Cortex of kidney (tissue), 1 donor: ENCODE data around the gene SNORC.
"Not testable (repeated sequence)": the region's sequence is repeated elsewhere in the genome, so short reads cannot be mapped to it uniquely, and the experiment has no call there.

Experiments used
- DNase-seq: peaks from one replicate; lab custom pipeline; 2025; lab: John Stamatoyannopoulos, UW

Gene SNORC

DNA sequence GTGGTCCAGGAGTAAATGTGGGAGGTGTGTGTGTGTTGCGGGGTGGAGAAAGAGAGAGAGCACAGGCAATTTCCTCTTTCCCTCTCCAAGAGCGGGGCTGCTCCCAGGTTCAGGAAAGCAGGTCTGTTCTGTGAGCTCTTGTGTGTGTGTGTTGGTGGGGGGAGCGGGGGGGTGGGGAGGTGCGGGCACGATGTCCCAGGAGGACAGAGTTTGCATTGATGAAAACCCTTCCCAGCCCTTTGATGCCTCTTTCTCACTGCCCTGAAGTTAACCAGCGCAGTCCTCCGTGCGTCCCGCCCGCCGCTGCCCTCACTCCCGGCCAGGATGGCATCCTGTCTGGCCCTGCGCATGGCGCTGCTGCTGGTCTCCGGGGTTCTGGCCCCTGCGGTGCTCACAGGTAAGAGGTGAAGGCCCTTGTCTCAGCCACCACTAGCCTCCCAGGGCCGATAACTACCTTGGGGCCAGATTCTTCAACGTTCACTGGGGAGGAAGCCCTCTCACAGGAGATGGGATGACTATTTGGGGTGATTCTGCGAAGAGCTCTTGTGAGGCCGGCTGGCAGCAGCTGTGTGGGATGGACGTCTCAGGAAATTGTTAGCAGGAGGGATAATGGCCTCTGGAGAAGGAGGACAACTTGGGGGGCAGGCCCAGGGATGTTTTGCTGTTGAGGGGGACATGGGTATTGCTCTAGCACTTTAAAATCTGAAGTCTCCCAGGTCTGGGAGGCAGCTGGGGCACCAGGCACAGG lies at the start of gene SNORC:
SNORC (plus strand) TSS at position 247 of the 748 bp plus-strand sequence; CDS start at position 325, 78 bp downstream.
- no peak for DNase-seq

DNA sequence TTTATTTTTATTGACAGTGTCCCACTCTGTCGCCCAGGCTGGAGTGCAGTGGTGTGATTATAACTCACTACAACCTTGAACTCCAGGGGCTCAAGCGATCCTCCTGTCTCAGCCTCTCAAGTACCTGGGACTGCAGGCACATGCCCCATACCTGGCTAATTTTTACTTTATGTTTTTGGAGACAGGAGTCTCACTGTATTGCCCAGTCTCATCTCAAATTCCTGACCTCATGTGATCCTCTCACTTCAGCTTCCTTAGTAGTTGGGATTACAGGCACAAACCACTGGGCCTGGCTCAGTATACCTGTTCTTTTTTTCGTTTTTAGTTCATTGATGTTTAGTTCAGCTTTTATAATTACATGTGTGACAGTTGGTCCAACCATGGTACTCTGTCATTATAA lies 40.1 kb upstream of the SNORC start:
- no peak for DNase-seq

DNA sequence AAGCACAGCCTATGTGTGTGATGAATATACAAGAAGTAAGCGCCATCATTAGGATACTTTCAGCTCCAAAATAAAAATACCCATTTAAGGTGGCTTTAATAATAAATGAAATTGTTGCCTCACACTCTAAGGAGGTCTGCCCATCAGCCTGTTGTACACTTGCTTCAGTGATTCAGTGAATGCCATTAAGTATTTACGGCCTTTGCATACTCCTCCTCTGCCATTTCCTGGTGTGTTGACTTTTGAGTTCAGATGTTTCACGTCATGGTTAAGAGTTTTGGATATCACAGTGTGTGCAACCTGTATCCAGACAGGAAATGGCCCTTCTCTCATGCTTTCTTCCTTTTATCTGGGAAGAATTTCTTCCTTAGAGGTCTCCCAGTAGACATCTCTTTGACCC lies 38.6 kb upstream of the SNORC start:
- no peak for DNase-seq

DNA sequence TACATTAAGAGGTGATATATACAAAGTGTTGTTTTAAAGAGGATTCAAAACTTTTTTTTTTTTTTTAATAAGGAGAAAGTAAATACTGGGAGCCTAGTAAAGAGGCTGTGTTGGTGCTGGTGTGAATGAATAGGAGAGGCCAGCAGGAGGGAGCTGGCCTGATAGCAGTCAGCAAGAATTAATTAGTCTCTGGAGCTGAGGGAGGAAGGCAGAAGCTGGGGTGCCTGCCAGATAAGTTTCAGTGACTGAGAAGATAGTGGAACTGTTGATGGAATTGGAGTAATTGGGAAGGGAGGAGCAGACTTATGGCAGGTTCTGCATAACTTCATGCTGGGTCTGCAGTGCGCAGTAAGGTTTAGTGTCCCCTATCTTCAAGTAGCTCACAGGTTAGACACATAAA lies 36.2 kb upstream of the SNORC start:
- no peak for DNase-seq

DNA sequence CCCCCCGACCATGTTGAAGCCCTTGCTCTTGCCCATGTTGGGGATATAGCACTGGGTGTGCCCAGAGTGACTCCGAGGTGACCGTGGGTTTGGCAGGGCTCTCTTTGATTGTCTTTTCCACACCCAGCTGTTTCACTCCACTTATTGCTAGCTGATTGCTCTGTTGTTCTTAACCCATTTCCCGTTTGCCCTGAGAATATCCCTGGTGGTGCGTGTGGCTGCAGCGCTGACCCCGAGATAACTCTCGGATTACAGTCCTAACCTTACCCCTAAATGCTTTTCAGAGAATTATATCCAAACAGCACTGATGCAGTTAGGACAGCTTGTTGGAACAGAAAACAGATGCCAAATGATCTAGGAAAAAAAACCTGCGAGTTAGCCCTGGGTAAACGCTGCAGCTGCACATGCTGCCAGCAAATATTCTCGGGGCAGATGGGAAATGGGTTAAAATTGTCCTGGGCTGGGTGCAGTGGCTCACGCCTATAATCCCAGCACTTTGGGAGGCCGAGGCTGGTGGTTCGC lies 34.3 kb upstream of the SNORC start:
- DNase-seq = no peak

DNA sequence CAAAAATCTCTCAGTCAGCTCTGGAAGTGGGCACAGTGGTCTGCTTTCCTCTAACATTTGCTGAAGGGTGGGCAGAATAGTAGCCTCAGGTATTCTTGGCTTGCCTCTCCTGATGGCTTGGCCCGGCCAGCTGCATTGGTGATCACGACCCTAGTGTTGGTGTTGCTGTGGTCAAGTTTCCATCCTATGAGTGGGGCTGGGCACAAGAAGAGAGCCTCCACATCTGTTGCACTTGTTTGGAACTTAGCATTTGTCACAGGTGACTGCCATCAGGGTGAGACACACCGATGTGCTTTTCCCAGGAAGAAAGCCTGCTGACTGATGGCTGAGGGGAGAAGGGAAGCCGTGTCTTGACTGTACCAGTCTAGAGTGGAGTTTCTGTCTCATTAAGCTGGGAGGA lies 33.1 kb upstream of the SNORC start:
- DNase-seq = no peak

DNA sequence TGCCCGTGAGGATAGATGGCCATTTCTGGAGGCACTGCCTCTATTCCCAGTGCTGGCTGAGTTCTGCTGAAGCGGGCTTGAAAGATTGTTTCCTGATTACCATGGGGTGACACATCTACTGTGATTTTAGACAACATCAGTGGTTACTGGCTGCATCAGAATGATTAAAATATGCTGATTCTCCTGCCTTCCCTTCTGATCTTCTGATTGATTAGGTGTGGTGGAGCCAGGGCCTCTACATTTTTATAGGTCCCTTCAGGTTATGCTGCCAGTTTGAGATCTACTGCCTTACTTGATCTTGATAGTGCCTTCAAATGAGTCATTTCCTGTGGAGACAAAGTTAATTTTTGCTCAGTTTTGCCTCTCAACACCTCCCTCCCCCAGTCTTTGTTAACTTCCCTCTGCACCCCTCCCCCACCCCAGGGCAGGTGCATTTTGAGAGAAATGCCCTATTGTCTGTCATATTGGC lies 31.6 kb upstream of the SNORC start:
- no peak for DNase-seq

DNA sequence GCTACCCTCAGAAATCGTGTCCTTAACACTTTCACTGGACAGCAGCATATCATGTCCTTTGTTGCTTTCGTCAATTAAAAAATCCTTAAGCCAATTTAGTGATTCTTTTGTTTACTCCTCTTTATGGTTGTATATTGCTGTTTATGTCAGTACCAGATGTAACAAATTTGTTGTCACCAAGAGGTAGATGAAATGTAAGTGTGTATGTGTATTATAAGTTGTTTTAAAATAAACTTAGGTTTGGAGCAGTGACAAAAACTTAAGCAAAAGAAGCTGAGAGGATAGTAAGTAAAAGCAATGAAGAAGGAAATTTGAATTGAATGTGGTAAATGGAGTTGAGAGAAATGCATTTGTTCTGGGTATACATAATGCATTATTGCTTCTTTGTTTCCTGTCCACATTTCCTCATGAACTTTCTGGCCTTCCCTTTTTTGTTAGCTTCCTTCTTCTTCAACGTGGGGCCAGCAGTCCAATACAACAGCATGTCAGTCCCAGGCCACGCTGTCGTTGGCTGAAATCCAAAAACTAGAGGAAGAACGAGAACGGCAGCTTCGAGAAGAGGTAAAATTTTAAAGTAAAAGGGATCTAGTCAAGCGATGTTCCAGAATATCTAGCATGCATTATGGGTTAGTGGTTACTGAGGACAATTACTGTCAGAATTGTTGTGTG lies 30.5 kb upstream of the SNORC start:
- DNase-seq = no peak

DNA sequence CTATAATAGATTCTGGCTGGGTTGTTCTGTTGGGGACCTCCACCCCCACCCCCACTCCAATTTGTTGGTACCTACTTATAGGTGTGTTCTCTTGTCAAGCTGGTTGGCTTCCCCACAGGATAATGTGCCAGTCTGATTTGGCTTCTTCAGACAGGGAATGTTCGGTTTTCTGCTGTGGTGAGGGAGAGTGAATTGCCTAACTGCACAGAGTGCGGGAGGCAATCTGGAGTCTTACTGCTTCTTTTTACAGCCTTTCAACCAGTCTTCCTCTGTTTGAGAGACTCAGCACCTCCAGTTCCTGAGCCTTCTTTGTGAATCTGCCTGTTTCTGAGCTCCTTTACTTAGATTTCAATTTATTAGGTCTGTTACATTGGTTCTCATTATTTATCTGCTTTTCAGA lies 27.4 kb upstream of the SNORC start:
- DNase-seq = no peak

DNA sequence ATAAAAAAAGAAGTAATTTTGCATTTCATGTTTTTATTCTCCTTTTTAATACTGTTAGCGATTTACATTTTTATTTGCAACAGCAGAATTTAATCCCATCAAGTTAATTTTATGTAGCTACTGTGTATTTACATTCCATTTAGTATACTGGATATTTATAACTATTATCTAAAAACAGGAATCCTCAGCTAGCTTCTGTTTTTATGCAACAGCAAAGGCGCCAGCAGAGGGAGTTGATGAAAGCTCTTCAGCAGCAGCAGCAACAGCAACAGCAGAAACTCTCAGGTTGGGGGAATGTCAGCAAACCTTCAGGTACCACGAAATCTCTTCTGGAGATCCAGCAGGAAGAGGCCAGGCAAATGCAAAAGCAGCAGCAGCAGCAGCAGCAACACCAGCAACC lies 26.2 kb upstream of the SNORC start:
- DNase-seq = no peak

DNA sequence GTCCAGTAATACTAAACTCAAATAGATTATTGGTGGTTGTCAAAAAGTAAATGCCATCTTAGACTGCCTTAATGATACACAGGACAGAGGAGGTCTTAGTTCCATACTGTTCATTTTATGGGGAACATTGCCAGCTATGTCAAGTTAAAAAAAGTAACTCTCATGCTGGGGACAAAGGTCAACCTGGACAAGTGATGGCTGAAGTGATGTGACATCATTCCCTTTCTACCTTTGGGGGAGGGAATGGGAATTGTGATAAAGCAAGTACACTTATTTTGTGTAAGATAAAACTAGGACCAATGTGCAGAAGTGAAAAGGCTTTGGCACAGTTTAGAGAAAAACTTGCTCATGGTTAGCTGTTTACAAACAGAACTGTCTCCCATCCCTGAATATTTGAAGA lies 24.0 kb upstream of the SNORC start:
- DNase-seq = no peak

DNA sequence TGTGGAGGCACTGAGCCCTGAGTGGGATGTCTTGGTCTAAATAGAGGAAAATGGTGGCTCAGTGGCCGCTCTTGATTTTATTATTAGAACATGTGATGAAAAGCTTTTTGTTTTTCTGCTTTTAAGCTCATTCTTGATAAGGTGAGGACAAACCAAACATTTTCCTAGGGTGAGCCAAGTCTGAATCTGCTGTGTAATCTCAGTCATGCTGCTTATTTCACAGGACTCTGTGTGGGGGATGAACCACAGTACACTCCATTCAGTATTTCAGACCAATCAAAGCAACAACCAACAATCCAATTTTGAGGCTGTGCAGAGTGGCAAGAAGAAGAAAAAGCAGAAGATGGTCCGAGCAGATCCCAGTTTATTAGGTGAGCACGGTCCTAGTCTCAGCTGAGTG lies 20.0 kb upstream of the SNORC start:
- DNase-seq = no peak

DNA sequence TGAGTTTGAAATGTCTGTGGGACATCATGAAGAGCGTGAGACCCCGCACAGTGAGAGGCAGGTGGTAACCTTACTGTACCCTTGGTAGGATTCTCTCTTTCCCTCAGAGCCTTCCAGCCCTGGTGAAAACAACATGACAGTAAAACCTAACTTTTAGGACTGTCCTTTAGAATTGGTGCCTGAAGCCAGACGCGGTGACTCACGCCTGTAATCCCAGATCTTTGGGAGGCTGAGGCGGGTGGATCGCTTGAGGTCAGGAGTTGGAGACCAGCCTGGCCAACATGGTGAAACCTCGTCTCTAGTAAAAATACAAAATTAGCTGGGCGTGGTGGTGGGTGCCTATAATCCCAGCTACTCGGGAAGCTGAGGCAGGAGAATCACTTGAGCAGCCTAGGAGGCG lies 18.0 kb upstream of the SNORC start:
- DNase-seq = not testable (repeated sequence)

DNA sequence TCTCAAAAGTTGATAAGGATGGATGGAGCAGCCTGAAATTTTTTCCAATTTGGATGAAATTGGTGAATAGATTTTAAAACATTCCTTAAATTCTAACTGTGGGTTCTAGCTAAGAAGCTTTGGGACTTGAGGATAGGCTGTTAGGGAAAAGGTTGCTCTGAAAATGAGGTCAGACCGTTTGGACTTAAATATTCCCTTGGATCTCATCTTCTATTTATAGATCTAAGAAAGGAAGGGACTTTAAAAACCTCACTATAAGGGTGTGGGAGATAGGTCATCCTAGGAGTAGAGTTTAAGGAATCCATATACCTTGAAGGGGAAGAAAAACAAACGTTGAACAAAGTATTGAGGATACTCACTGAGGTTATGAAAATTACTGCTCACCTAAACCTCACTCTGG lies 17.4 kb upstream of the SNORC start:
- no peak for DNase-seq

DNA sequence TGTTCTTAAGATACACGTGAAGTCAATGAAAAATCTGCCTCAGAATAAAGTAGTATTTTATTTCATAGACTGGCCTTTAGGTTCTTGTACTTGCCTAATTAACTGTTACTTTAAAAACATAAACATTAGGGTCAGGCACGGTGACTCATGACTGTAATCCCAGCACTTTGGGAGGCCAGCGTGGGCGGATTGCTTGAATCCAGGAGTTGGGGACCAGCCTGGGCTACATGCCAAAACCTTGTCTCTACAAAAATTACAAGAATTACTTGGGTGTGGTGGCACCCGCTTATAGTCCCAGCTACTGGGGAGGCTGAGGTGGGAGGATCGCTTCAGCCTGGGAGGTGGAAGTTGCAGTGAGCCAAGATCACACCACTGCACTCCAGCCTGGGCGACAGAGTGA lies 16.0 kb upstream of the SNORC start:
- DNase-seq = no peak

DNA sequence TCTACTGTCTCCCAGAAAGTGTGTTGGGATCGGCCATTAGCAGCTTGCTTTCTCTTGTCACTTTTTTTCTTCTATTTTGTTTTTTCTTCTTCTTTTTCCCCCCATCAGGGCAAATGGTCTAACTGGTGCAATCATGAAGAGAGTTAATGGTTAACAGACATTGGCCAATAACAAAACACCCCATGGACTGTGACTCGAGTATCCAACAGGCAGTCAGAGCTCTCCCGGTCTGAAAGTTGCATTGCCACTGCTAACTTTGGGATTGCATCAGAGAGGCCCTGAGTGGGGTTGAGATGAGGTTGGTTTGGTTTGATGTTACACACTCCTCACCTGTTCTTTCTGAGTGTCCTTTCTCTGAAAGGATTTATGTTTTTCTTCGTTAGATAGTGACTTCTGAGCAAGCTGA lies 12.9 kb upstream of the SNORC start:
- no peak for DNase-seq

DNA sequence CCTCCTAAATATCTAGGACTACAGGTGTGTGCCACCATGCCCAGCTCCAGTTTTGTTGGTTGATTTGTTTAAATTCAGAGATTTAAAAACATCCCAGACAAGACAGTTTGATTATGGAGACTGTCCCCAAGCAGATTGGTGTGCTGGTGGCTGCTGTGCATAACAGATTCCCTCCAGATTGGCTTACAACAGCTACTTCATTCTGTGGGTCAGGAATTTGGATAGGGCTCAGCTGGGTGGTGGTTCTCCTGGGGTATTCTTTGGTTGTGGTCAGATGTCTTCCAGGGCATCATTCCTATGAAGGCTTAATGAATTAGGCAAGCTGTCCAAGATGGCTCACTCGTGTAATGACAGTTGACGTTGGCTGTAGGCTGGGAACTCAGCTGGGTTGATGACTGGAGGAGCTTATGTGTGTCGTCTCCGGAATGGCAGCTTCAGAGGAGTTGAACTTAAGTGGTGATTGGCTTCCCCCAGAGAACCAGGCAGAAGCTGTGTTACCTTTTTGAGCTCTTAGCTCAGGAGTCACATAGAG lies 10.6 kb upstream of the SNORC start:
- no peak for DNase-seq

DNA sequence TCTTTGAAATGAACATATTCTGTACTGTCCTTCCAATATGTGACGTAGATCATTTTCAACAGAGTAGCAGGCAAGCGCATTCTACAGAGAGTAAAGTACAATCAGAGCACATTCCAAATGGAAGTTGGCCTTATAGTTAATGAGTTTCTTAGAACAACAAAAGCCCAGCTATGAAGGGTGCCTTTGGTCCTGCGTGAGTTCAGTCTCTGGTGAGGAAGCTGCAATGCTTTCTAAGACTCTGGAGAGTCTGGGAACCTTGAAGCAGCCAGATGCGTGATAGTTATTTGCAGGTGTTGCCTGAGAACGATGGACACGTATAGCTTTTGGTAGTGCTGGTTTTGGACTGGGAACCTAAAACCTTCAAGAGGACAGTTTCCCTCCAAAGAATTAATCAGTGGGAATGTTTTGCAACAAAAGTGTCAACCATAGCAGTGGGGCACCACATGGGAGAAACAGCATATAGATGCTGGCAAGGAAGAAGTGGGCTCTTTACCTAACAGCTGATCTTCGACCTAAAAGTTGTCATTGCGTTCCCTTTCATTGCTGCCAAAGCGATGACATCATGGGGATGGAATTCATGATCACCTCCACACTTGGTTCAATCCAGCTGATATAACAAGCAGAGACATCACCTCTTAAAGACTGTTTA lies 9.3 kb upstream of the SNORC start:
- DNase-seq = no peak

DNA sequence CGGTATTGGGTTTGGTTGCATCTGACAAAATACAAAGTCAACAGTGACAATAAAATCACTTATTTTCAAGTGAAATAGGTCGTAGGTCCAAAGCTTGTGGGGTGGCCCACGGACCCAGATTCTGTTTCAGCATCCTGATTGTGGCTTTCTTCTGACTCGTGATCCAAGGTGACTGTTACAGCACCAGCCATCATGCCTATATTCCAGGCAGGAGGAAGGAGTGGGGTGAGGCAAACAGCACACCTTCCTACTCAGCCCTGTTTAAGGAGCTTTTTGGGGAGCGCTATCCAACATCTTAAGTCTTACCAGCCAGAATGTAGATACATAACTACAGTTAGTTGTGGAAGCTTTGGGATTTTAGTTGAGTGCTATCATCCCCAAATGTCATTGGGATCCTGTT lies 8.7 kb upstream of the SNORC start:
- no peak for DNase-seq

DNA sequence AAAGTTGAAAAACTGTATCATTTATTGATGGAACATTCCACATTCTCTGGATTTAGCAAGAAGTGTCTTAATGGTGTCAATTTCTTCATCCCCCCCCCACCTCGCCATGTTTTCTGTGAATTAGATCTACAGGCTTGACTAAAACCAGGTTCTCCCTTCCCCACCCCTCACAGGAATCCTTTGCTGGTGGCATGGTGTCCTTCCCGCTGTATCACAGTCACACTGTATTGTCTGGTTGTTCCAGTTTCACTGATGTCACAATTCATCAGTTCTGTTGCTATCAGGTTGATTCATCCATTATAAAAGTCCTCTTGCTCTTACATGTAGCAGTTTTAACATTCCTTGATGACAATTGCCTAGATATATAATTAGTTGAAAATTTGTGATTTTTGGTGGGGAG lies 6.1 kb upstream of the SNORC start:
- DNase-seq = no peak

DNA sequence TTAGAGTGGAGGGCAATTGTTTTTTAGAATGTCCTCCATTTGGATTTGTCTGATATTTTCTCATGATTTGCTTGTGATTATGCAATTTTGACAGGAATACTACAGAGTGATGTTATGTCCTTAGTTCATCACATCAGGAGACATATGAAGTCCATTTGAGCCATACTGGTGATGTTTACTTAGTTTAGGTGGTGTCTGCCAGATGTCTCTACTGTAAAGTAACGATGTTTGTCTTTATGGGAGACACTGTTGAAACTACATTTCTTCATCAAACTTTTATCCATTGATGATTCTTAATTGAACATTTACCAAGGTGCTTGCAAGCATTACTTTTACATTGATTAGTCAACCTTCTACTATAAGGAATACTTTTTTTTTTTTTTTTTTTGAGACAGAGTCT lies 4.9 kb upstream of the SNORC start:
- DNase-seq = no peak

DNA sequence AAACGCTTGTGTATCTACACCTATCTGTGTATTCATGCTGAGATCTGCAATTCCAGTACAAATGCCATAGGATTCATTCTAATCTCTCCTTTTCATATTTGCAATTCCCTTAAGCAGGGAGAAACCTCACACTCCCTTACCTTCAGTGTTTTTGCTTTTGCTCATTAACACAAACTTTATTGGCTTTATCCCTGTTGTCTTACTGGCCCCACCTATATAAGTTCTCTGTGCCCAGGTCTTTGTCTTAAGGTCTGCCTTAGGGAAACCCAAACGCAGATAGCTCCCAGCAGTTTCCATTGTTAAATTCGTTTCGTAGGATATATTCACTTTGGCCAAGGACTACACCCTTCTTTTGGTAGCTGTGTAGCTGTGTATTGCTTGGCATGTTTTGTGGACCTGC lies 4.0 kb upstream of the SNORC start:
- no peak for DNase-seq
